NCI-H2171 treated with DMSO at 0.1 percent for 48 hours (cell line): ENCODE results near the gene FTCD.
"Not testable (repeated sequence)": the region's sequence is repeated elsewhere in the genome, so short reads cannot be mapped to it uniquely, and the experiment has no call there.

Experiments used
- DNase-seq: peaks from one replicate; lab custom pipeline; 2025; lab: John Stamatoyannopoulos, UW

The FTCD gene

GRCh38 chr21:46155514-46156377 lies at the start of gene FTCD:
Gene FTCD, minus strand, starts transcription at chr21:46155579. Its CDS starts 56 bp downstream, at chr21:46155523.
- DNase-seq, result no peak

GRCh38 chr21:46205166-46205565 lies 49.8 kb upstream of the FTCD start:
- peak; percentile 66 for DNase-seq

GRCh38 chr21:46203203-46203600 lies 47.8 kb upstream of the FTCD start:
- no peak for DNase-seq

- DNase-seq, result no peak
Measured at GRCh38 chr21:46202592-46203202, 47.3 kb upstream of the FTCD start.

GRCh38 chr21:46200877-46201803 lies 45.8 kb upstream of the FTCD start:
- DNase-seq, result not testable (repeated sequence)

GRCh38 chr21:46199436-46200373 lies 44.3 kb upstream of the FTCD start:
- no peak for DNase-seq

GRCh38 chr21:46196733-46197132 lies 41.4 kb upstream of the FTCD start:
- no peak for DNase-seq

GRCh38 chr21:46195595-46196195 lies 40.3 kb upstream of the FTCD start:
- no peak for DNase-seq

- no peak for DNase-seq
Measured at GRCh38 chr21:46194374-46195334, 39.3 kb upstream of the FTCD start.

- no peak for DNase-seq
Measured at GRCh38 chr21:46193829-46194373, 38.5 kb upstream of the FTCD start.

- DNase-seq, result no peak
Measured at GRCh38 chr21:46191686-46192575, 36.6 kb upstream of the FTCD start.

- no peak for DNase-seq
Measured at GRCh38 chr21:46191257-46191685, 35.9 kb upstream of the FTCD start.

- no peak for DNase-seq
Measured at GRCh38 chr21:46190491-46191131, 35.2 kb upstream of the FTCD start.

- DNase-seq, result no peak
Measured at GRCh38 chr21:46189959-46190490, 34.6 kb upstream of the FTCD start.

GRCh38 chr21:46189213-46189958 lies 34.0 kb upstream of the FTCD start:
- DNase-seq, result peak; percentile 68
